OCI-LY7 (cell line): Measurements from ENCODE around the gene NPAS2.

Experiments
- EZH2phosphoT487 ChIP-seq: fragments of 200-600 bp; sonication (generic); IDR thresholded peaks from 2 replicates; pipeline ENCODE4 v1.6.1; 2018; ENCODE audit warnings: low read depth, borderline replicate concordance, mild to moderate bottlenecking, mixed run types, antibody characterized with exemption, low read length, moderate library complexity, mixed read lengths
- TF ChIP-seq, protein P1 (sequence below): fragments of 200-600 bp; sonication (generic); conservative IDR thresholded peaks from 2 replicates; pipeline ENCODE4 v1.5.1; 2014; ENCODE audit warnings: mild to moderate bottlenecking, antibody characterized with exemption, low read length, moderate library complexity, mixed read lengths

DNA sequence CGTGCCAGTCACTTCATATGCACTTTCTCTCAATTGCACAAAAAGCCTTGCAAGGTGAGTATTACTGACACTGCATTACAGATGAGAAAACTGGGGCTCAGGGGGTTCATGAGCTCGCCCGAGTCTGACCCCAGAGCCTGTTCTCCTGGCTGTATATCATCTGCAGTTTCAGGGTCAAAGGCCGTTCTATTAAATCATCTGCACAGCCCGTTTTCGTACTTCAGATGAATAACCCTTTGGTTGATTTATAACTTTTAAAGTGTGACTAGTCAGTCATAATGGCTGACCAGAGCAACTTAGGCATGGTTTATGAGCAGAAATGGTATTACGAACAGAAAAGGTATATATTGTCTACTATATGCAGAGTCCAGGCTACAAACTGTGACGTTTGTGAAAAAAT is 35.3 kb upstream of the NPAS2 start:
- TF ChIP-seq, protein P1, sequence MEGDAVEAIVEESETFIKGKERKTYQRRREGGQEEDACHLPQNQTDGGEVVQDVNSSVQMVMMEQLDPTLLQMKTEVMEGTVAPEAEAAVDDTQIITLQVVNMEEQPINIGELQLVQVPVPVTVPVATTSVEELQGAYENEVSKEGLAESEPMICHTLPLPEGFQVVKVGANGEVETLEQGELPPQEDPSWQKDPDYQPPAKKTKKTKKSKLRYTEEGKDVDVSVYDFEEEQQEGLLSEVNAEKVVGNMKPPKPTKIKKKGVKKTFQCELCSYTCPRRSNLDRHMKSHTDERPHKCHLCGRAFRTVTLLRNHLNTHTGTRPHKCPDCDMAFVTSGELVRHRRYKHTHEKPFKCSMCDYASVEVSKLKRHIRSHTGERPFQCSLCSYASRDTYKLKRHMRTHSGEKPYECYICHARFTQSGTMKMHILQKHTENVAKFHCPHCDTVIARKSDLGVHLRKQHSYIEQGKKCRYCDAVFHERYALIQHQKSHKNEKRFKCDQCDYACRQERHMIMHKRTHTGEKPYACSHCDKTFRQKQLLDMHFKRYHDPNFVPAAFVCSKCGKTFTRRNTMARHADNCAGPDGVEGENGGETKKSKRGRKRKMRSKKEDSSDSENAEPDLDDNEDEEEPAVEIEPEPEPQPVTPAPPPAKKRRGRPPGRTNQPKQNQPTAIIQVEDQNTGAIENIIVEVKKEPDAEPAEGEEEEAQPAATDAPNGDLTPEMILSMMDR: no peak
- no peak for TF ChIP-seq EZH2phosphoT487
